ENCODE results near the gene GCDH. TPM values are rescaled to one million over a fixed set of nuclear protein-coding genes. Genes with fewer than 3 reads are reported as not detected.

The GCDH gene
- polyA plus RNA-seq, 1 experiment, result 20.9 TPM

DNA sequence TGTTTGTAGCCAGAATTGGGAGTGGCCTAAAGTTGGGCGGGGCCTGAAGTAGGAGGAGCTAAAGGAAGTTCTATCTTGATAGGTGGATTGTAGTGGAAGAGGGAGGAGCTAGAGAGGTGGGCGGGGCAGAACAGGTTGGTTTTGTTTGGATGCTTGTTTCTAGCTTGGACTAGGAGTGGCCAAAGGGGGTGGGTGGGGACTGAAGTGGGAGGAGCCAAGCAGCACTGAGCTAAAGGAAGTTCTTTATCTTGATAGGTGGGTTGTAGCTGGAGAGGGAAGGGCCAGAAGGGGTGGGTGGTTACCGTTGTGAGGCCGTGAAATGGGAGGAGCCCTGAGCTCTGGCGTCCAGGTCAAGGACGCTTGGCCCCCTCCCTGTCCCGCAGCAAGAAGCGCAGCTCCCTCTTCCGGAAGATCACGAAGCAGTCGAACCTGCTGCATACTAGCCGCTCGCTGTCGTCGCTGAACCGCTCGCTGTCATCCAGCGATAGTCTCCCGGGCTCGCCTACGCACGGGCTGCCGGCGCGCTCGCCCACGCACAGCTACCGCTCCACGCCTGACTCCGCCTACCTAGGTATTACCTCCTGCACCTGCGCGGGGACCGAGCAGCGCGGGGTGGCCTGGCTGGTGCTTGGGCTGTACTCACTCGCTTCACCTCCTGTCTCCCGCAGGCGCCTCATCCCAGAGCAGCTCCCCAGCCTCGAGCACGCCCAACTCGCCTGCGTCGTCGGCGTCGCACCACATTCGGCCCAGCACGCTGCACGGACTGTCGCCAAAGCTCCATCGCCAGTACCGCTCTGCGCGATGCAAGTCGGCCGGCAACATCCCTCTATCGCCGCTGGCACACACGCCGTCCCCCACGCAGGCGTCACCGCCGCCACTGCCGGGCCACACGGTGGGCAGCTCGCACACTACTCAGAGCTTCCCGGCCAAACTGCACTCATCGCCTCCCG lies 17.7 kb upstream of the GCDH start:
- TF ChIP-seq, protein P1, sequence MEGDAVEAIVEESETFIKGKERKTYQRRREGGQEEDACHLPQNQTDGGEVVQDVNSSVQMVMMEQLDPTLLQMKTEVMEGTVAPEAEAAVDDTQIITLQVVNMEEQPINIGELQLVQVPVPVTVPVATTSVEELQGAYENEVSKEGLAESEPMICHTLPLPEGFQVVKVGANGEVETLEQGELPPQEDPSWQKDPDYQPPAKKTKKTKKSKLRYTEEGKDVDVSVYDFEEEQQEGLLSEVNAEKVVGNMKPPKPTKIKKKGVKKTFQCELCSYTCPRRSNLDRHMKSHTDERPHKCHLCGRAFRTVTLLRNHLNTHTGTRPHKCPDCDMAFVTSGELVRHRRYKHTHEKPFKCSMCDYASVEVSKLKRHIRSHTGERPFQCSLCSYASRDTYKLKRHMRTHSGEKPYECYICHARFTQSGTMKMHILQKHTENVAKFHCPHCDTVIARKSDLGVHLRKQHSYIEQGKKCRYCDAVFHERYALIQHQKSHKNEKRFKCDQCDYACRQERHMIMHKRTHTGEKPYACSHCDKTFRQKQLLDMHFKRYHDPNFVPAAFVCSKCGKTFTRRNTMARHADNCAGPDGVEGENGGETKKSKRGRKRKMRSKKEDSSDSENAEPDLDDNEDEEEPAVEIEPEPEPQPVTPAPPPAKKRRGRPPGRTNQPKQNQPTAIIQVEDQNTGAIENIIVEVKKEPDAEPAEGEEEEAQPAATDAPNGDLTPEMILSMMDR (IDR thresholded peaks at IDR 0.05; ENCODE audit: insufficient read depth, low read depth, low read length), result peak; percentile 24; the same call in 1 of the 2 replicates

DNA sequence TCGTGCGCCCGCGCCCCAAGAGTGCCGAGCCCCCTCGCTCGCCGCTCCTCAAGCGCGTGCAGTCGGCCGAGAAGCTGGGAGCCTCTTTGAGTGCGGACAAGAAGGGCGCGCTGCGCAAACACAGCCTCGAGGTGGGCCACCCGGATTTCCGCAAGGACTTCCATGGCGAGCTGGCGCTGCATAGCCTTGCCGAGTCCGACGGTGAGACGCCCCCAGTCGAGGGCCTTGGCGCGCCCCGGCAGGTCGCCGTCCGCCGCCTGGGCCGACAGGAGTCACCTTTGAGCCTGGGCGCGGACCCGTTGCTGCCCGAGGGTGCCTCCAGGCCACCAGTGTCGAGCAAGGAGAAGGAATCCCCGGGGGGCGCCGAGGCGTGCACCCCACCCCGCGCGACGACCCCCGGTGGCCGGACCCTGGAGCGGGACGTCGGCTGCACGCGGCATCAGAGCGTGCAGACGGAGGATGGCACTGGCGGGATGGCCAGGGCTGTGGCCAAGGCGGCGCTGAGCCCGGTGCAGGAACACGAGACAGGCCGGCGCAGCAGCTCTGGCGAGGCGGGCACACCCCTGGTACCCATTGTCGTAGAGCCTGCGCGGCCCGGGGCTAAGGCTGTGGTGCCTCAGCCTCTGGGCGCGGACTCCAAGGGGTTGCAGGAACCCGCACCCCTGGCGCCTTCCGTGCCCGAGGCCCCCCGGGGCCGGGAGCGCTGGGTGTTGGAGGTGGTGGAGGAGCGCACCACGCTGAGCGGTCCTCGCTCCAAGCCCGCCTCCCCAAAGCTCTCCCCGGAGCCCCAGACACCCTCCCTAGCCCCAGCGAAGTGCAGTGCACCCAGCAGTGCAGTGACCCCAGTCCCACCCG lies 16.8 kb upstream of the GCDH start:
- no peak for DNase-seq (ENCODE audit: low read depth)
- Histone ChIP-seq H3K36me3 (ENCODE audit: control insufficient read depth, insufficient read depth, low read length) (peaks cover 4% of the 10 kb centered on the region; the same call in 1 of the 2 replicates), H3K27me3 (ENCODE audit: control insufficient read depth, insufficient read depth, low read length) (no peaks in the 10 kb centered on the region), H3K4me3 (ENCODE audit: low read depth, low read length) (no peak overlapping the region)
- POLR2A ChIA-PET, result no interaction called here
- TF ChIP-seq, protein P1 (IDR thresholded peaks at IDR 0.05; ENCODE audit: insufficient read depth, low read depth, low read length), result no peak
- CTCF ChIA-PET, result interaction anchor here (1.2 to 1.6 kb wide), 2 partner anchors 27 to 97 kb away, joined by 3 to 12 read pairs; no protein-coding TSS in a partner anchor

More for the DNA sequence above, 17.7 kb upstream of the GCDH start:
- no peaks in the 10 kb centered on the region for H3K27me3 ChIP-seq (ENCODE audit: control insufficient read depth, insufficient read depth, low read length)
- peaks cover 2% of the 10 kb centered on the region; the same call in 1 of the 2 replicates for H3K36me3 ChIP-seq (ENCODE audit: control insufficient read depth, insufficient read depth, low read length)
- POLR2A ChIA-PET, result interaction anchor here (0.6 kb wide), 1 partner anchor 37 kb away, joined by 3 read pairs; no protein-coding TSS in a partner anchor
- CTCF ChIA-PET, result interaction anchor here (0.6 to 1.6 kb wide), 6 partner anchors 10 to 990 kb away, joined by 3 to 12 read pairs (median 4); no protein-coding TSS in a partner anchor
- DNase-seq (ENCODE audit: low read depth), result peak; percentile 22
- peak overlapping the region; percentile 33 for H3K4me3 ChIP-seq (ENCODE audit: low read depth, low read length)

DNA sequence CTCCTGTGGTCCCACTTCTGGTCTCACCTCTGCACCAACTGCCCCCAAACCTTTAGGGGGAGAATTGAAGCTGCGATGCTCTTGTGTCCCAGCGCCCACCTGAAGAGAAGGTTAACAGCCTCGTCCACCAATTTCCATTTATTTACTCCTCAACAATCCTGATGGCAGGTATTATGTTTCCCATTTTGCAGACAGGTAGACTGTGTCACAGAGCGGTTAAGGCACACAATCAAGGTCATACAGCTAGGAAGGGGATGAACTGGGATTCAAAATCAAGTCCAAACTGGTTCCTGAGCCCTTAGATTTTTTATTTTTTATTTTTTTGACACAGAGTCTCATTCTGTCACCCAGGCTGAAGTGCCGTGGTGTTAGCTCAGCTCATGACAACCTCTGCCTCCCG lies 15.9 kb upstream of the GCDH start:
- peaks cover 4% of the 10 kb centered on the region; the same call in 1 of the 2 replicates for H3K36me3 ChIP-seq (ENCODE audit: control insufficient read depth, insufficient read depth, low read length)
- ChIA-PET POLR2A (no interaction called here), CTCF (interaction anchor here (0.6 to 1.0 kb wide), 2 partner anchors 109 to 200 kb away, joined by 3 to 4 read pairs; no protein-coding TSS in a partner anchor)
- DNase-seq (ENCODE audit: low read depth), result no peak
- TF ChIP-seq, protein P1 (IDR thresholded peaks at IDR 0.05; ENCODE audit: insufficient read depth, low read depth, low read length), result no peak
- H3K4me3 ChIP-seq (ENCODE audit: low read depth, low read length), result no peak overlapping the region
- H3K27me3 ChIP-seq (ENCODE audit: control insufficient read depth, insufficient read depth, low read length), result no peaks in the 10 kb centered on the region

DNA sequence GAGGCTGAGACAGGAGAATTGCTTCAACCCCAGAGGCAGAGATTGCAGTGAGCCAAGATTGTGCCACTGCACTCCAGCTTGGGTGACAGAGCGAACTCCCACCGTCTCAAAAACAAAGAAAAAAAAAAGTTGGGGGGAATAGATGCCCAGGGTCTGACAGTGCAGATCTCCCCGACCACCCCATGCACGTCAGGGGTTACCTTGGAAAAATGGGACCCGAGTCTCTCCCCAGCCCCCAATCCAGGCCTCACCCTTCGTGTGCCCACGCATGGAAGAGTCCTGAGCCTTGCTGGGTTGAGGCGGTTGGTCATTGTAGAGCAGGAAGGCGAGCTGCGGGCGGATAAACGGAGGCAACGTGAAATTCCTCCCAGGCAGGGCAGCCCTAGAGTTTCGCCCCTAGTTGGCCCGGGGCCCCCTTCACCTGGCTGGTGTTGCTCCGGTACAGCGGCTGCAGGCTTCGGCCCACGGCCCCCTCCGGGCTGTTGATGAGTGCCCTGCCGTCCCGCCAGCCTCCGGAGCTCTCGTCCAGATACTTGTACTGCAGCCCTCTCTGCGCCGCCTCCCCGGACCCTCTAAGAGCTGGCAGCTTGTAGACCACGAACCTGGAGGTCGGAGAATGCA lies 10.3 kb upstream of the GCDH start:
- H3K4me3 ChIP-seq (ENCODE audit: low read depth, low read length), result peak overlapping the region; percentile 61
- POLR2A ChIA-PET, result interaction anchor here (0.7 kb wide), 1 partner anchor 16 kb away, joined by 14 read pairs; no protein-coding TSS in a partner anchor
- CTCF ChIA-PET, result interaction anchor here (0.9 to 1.3 kb wide), 4 partner anchors 34 to 120 kb away, joined by 4 to 5 read pairs (median 4); no protein-coding TSS in a partner anchor
- H3K27me3 ChIP-seq (ENCODE audit: control insufficient read depth, insufficient read depth, low read length), result peaks cover 4% of the 10 kb centered on the region
- TF ChIP-seq, protein P1 (IDR thresholded peaks at IDR 0.05; ENCODE audit: insufficient read depth, low read depth, low read length), result no peak
- H3K36me3 ChIP-seq (ENCODE audit: control insufficient read depth, insufficient read depth, low read length), result peaks cover 4% of the 10 kb centered on the region; the same call in 1 of the 2 replicates
- DNase-seq (ENCODE audit: low read depth), result no peak
